GM23248 (cell line): ENCODE data around the gene GEMIN8.

Experiments used
- EZH2 ChIP-seq: fragments of 200-600 bp; sonication (generic); IDR thresholded peaks from 2 replicates; pipeline ENCODE4 v1.6.1; 2018; ENCODE audit warnings: antibody characterized with exemption, mild to moderate bottlenecking; ENCODE audit not compliant: insufficient read depth, poor library complexity, severe bottlenecking
- EZH2phosphoT487 ChIP-seq: fragments of 200-600 bp; sonication (generic); IDR thresholded peaks from 2 replicates; pipeline ENCODE4 v1.6.1; 2018; ENCODE audit warnings: antibody characterized with exemption, moderate library complexity, mild to moderate bottlenecking, low read depth; ENCODE audit not compliant: insufficient read depth

- TF ChIP-seq EZH2phosphoT487 (no peak), EZH2 (no peak)
These were observed 43.4 kb upstream of the GEMIN8 start for GRCh38 chrX:14073071-14073470.
